ENCODE results near the gene ATG16L1.

GRCh38 chr2:233331536-233331935 lies 80.1 kb downstream of the ATG16L1 start:
- TF ChIP-seq CTCF (IDR thresholded peaks at IDR 0.05; ENCODE audit: low read length), result no peak
- TF ChIP-seq EZH2 (optimal IDR thresholded peaks at IDR 0.05; ENCODE audit: low read depth, low read length), result no peak
- TF ChIP-seq EZH2phosphoT487 (IDR thresholded peaks at IDR 0.05; ENCODE audit: low read length), result no peak

Data from MM.1S (cell line).